Activated CD4-positive, alpha-beta T cell treated with anti-CD3 and anti-CD28 coated beads, Interleukin-2, amount 50 U/mL, for 16 hours (primary cell): ENCODE data around the gene PHTF2.

Source experiments
- DNase-seq: peaks from one replicate; pipeline ENCODE4 v3.0.0-alpha.2; 2020

Gene PHTF2

DNA sequence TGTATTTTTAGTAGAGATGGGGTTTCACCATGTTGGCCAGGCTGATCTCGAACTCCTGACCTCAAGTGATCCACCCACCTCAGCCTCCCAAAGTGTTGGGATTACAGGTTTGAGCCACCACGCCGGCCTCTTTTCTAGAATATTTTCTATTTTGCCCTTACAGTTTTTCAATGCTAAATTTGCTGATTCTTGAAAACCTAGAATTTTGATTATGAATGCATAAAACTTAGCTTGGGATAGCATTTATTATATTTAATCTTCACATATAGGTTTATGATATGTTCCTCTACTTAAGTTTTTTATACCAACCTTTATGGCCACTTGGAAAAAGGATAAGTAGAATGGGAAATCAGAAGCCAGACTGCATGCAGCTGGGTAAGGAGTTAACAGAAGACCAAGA, 2.5 kb upstream of the PHTF2 start:
- no peak for DNase-seq

DNA sequence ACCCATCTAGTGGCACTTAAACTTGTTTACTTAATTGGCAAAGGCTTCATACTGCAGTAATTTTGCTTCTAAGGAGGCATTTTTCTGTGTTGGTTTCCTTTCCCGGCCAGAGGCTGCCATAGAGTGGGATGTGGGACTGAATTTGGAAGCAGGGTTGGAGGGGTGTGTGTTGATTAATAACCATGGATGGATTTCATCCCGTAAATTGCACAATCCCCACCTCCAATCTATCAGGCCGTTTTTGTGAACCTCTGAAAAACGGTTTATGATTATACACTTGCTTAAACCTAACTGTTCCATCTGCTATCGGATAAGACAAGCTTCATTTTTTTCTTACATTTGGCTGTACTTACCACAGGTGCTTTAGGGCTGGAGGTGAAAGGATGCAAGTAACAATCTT, 1.6 kb upstream of the PHTF2 start:
- DNase-seq: no peak

DNA sequence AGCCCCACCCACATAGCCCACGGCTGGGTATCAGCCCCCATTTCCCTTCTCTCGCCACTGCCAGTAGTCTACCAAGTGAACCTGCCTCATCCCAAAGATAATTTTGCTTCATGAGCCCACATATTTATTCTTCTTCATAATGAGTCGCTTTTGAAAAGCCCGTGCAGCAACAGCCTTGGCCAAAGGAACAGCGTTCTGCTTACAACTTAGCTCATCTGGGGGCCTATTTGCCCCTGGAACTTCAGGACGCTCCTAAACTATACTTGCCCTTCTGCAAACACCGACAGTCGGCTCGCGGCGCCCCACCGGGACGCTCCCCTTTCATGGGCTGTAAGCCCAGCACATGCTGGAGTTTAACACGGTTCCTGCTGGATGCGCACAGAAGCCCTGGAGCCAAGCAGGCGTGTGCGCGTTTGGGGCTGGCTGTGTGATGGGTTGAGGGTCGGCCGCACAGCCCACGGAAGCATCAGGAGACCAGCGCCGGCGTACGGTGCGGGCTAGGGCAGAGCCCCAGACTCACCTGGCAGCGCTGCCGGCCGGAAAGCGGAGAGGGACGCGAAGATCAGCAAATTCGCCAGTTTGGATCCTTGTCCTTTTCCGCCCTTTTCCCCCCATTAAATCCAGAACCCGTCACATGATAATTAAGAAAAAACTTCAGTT, 709 bp upstream of the PHTF2 start:
- DNase-seq: no peak

DNA sequence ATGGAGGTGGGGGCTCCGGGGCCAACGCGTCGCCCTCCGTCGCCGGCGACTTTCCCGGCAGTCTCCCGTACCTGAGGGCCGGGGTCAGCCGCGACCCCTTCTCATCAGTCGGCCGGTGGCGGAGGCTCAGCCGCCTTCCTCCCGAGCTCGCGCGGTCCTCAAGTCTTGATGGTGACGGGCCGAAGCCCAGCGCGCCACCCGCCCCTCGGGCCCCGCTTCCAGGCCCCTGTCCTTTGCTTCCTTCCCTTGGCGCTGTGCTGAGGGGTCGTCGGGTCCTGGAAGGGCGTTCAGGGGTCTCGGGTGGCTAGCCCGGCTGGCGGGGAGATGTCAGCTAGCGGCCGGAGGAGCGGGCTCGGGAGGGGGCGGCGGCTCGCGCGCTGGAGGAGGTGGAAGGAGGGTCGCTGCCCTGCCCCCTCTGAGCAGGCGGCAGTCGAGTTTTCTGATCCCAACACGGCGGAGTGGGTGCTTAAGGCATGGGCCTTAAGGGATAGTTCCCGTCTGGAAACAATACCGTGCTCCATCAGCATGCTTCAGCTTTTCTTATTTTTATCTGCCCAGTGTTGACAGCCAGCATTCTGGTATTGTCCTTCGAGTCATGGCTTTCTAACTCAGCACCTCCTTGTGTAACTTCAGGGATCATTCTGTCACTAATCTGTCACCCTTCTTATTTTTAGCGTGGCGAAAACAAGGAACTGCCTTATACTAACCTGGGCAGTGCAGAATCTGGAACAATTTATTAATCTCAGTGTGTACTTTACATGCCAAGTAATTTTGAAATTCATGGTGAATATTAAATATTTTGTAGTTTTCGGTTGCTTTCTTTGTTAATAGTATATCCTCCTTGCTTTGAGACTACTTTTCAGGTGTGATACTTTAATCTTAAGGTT, 748 bp downstream of the PHTF2 start:
- DNase-seq: peak; percentile 41

DNA sequence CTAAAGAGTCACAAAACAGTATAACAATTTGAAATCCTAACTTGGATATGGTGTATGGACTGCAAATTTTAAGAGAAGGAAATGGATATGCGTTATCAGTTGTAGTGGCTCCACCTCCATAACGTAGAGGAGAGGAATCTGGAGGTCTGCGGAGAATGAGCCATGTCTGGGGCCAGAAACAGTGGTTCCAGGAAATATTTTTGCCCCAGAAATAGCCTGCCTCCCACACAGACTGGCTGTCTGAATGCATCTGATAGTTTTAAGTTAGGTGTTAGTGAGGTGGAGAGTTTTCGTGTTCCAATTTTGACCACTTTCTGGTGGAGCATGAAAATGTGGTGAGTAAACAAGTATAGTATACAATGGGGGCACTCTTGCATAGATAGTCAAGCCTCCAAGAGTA, 1.6 kb downstream of the PHTF2 start:
- peak; percentile 35 for DNase-seq

DNA sequence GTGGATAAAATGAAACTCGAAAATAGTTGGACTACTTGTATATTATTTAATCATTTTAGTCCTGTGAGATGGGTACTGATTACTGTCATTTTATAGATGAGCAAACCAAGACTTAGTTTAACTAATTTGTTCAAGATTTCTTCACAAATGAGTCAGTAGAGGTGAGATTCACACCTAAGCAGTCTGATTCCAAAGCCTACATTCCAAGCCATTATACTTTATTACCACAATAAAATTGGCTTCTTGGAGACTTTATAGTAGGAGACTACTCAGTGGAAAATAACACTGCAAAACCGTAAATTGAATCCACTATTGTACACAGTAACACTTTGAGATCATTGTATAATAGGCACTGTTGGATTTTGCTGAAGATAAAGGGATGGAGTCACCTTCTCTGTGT, 2.2 kb downstream of the PHTF2 start:
- DNase-seq: no peak

DNA sequence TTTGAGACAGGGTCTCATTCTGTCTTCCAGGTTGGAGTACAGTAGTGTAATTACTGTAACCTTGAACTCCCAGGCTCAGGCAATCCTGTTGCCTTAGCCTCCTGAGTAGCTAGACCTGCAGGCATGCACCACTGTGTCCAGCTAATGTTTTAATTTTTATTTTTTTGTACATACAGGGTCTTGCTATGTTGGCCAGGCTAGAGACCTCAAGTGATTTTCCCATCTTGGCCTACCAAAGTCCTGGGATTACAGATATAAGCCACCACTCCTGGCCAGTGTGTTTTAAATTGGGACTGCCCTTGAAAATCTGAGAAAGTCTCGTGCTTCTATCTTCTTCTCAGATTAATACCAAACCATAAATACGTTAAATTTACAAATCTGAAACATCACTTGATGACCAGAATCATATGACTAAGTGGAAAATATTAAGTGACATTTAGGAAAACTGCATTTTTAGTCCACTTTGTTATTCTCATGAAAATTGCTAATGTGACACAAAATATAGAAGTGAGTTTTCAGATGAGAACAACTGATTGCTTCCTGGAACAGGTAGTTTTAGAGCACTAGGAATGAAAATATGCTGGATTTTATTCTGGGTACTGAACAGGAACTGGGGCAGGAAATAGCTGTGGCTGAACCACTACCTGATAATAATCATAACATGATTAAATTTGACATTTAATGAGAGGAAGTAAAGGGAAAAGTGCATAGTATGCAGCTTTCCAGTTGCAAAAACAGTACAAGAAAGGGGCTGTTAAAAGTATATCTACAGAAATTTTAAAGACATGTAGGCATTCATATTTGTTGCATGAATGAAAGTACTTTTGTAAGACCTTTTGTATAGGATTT, 4.2 kb downstream of the PHTF2 start:
- peak; percentile 48 for DNase-seq

DNA sequence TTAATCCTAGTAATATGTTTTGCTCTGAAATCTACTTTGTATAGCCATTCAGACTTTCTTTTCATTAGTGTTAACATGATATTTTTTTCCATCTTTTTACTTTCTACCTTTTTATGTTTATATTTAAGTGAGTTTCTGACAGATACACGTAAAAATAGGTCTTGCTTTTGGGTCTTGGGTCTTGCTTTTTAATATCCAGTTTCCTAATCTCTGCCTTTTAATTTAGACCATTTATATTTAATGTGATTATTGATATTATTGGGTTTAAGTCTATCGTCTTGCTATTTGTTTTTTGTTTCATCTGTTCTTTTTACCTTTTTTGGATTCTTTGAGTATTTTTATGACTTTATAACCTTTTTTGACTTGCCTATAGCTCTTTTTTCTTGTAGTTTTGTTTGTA, 7.9 kb downstream of the PHTF2 start:
- DNase-seq: no peak

DNA sequence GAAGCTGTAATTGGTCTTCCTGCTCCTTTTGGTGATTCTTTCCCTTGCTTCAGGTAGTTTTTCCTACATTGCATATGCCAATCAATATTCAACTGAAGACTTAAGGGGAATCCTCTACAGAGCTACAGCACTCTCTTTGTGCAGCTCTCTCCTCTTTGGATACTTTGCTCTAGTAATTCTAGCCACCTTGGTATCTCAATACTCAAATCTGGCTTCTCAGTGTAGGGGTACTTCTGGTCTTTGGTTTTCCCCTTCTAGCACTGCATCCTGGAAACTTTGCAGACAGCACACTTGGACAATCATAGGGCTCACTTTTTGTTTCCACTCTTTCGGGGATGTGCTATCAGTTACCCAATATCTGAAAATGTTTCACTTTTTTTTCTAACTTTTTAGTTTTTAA, 9.9 kb downstream of the PHTF2 start:
- no peak for DNase-seq

DNA sequence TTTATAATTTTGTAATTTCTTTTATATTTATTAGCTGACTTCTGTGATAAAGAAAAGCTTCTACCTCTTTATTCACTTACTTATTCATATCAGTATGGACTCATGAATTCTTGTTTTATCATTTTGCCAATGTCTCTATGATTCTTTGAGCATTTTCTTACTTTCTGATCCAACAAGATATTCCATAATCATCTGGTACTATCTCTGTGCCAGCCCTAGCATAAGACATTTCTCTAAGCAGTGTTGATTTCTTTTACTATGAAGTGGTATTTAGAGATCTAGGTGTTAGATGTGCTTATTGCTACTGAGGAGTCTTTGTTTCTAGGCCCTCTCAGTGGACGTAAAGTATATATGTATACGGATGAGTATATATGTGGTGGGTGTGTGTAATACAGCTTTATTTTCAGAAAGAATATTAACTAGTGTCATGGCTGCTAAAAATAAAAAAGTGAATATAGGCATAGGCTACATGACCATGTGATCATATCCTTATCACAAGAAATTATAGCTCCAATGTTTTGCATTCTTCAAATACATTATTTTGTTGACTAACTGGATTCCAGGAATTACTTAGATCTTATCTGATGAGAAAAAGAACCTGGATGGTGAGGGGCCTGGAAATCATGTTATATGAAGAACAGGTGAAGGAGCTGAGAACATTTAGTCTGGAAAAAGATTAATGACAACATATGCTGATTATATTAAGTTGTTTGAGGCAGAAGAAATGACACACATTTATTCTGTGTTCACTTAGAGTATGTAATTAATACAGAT, 13.1 kb downstream of the PHTF2 start:
- no peak for DNase-seq

DNA sequence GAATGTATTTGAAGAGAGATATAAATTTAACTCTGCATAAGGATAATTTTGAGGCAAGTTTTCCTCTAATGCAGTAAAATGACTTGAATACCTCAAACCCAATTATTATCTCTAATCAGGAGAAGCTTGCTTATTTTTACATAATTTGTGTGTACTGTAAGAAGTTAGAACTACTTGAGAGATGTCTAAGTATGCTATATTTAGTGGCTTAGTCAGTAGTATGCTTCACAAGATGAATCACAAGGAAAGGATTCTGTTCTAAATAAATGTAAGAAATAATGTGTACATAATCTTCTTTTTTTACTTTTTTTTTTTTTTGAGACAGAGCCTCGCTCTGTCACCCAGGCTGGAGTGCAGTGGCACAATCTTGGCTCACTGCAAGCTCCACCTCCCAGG, 13.7 kb downstream of the PHTF2 start:
- no peak for DNase-seq

DNA sequence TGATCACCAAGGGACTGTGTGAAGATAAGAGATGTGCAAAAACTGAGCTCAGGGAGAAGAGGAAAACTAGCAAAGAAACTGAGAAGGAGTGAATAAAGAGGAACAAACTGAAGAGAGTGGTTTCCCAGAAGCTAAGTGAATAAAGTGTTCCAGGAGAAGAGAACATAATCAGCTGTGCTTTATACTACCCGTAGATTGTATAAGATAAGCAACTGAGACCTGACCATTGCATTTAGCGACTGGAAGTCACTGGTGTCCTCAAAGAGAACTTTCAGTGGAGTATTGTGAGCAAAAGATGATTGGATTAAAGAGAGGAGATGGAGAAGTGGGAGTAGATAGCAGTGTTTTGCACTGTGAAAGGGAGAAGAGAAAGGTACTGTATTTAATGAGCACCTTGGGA, 14.6 kb downstream of the PHTF2 start:
- no peak for DNase-seq

DNA sequence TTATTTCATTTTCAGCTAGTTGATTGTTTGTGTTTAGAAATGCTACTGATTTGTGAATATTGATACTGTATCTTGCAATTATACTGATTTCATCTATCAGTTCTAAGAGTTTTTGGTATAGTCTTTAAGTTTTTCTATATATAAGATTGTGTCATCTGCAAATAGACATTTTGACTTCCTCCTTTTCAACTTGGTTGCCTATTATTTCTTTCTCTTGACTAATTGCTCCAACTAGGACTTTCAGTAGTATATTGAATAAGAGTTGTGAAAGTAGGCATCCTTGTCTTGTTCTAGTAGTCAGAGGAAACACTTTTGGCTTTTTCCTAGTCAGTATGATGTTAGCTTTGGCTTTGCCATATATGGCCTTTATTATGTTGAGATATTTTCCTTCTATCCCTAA, 20.4 kb downstream of the PHTF2 start:
- no peak for DNase-seq

DNA sequence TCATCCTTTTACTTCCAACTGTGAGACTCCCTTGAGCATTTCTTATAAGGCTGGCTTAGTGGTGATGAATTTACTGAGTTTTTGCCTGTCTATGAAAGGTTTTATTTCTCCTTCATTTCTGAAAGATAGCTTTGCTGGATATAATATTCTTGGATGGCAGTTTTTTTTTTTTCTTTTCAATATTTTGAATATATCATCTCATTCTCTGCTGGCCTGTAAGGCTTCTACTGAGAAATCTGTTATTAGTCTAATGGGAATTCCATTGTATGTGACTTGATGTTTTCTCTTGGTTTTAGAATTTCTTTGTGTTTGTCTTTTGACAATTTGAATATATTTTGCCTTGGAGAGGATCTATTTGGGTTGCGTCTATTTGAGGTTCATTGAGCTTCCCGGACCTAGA, 22.4 kb downstream of the PHTF2 start:
- no peak for DNase-seq

DNA sequence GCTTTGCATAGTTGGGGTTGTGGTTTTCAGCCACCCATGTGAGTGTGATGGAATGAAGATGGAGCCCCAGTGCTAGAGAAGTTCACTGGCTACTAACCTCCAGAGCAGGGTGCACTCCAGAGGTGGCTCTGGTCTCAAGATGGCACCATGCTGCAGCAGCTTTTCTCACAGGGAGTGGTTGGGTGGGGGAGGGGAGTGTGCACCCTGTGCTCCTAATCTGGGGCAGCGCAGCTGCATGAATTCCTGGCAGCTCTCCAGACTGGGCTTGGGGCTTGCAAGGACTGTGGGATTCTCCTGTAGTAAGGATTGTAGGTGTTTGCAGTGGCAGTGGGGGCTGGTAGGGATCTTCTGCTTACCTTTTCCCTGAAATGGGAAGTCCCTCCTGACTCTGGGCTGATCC, 23.7 kb downstream of the PHTF2 start:
- DNase-seq: no peak

DNA sequence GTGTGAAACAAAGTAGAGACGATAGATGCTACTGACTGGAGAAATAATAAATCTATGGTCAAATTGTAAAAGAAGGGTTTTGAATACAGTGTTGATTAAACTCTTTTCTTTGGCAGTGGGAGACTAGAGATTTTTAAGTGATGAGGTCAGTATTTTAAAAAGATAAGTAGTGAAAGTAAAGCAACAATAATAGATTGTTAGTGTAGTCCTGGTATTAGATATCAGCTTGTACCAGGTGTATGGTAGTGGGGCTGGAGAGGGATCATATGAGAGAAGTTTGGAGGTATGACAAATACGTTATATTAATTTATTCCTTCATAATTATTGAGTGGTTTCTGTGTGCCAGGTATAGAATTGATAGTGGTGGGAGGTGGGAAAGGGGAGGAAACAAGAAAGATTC, 25.2 kb downstream of the PHTF2 start:
- DNase-seq: no peak

DNA sequence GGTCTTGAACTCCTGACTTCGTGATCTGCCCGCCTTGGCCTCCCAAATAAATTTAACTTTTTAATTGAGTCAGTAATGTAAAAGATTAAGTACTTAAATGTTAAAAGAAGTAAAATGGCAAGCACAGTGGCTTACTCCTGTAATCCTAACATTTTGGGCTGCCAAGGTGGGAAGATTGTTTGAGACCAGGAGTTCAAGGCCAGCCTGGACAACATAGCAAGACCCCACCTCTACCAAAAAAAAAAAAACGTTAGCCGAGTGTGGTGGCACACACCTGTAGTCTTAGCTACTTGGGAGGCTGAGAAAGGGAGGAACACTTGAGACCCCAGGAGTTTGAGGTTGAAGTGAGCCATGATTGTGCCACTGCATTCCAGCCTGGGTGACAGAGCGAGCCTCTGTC, 26.1 kb downstream of the PHTF2 start:
- no peak for DNase-seq

DNA sequence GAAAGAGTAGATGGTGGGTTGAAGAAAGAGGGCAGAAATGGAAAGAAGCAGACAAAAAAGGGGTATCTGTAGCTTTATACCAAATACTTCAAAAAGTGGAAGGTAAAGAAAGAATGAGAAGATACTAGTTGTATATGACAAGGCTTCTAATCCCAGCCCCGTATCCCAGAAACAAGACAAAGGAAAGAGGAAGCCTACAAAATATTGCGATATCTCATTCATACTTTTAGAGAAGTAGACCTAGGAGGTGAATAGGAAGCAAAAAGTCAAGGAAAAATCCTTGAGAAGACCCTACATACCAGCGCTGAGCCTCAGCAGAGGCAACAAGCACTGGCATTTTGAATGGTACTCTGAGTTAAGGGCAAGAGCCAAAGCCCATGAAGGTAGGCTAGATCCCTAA, 26.6 kb downstream of the PHTF2 start:
- DNase-seq: no peak

DNA sequence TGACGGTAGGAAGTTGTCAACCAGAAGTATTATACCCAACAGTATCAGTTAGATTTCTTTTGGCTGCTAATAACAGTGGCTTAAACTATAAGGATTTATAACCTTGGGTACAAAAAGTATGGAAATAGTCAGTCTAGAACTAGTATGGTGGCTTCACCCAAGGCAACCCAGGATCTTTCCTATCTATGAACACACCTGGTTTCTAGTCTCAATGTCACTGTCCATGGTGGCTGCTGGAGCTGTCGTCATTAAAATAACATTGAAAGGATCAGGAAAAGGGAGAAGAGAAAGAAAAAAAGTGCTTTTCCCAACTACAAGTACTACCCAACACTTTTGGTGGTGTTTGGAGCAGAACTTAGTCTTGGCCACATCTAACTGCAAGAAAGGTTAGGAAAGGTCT, 27.7 kb downstream of the PHTF2 start:
- DNase-seq: no peak

DNA sequence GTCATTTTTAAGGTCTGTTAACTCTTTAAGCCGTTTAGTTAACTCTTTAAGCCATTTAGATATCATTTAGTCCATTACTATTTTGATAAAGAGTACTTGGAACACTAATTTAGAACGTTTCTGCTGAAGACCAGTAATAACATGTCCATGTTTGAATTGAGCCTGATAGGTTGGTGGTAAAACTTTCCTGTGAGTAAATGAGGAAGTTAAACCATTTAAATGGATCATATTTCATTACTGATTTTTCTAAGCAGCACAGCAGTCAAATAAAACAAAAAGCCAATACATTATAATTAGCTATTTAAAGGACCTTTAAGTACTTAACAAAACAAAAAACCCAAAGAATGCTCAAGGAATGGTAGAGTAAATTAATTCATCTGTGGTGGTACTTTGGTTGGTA, 29.4 kb downstream of the PHTF2 start:
- DNase-seq: no peak

DNA sequence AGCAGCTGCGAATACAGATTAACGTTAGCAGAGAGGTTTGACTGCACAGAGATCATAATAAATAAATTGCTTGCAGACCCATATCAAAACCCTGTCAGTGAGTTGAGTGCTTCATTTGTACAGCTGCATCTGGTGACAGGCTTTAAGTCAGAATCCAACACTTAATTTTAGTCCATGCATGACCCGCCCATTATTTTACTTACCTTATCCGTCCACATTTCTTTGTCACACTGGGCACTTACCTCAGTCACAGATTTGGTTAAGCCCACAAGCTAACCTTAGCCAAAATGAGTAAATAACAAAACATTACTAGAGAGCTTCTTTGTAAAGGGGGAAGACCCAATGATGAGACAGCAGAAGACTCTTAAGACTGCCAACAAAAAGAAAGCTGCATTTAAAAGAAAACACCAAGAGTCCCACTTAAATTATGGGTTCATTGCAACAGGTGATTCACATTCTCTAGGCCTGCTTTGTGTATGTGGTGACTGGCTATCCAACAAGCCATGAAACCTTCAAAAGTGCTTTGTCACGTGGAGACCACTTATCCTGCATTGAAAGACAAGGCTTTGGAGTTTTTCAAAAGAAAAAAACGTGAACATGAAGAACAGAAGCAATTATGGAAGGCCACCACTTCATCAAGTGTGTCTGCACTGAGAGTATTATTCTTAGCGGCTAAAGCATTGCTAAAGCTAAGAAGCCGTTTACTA, 32.2 kb downstream of the PHTF2 start:
- no peak for DNase-seq

DNA sequence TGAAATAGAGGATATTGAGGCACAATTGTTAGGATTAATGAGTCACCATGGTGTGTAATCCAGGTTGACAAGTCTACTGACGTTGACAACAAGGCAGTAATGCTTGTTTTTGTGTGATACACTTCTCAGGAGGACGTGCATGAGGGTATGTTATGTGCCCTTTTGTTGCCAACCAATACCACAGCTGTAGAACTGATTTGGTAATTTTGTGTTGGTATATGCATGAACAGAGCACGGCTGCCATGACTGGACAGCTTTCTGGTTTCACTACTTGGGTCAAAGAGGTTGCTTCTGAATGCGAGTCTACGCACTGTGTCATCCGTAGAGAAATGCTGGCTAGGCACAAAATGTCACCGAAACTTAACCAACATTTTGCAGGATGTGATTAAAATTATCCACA, 32.9 kb downstream of the PHTF2 start:
- DNase-seq: peak; percentile 63
